H1 (cell line): Measurements from ENCODE around the gene DDX59. TPM values are rescaled to one million over a fixed set of nuclear protein-coding genes. Genes with fewer than 3 reads are reported as not detected.

Experiments
- ASH2L ChIP-seq: fragments of 200-600, 300-600 bp; sonication (generic); IDR thresholded peaks from one replicate; pipeline ENCODE4 v1.7.1; 2017; ENCODE audit warnings: low read length
- BACH1 ChIP-seq: IDR thresholded peaks from 2 replicates; pipeline ENCODE4 v1.6.1; 2012; ENCODE audit warnings: low read length, improper control_type of control experiment
- CBX5 ChIP-seq: fragments of 300-800, 300-1000 bp; sonication (generic); IDR thresholded peaks from 2 replicates; pipeline ENCODE4 v1.7.1; 2016; ENCODE audit warnings: antibody characterized with exemption, low read length, low read depth
- CEBPB ChIP-seq: IDR thresholded peaks from 2 replicates; pipeline ENCODE4 v1.6.1; 2012; ENCODE audit warnings: low read depth, low read length
- CHD1 ChIP-seq: IDR thresholded peaks from 2 replicates; pipeline ENCODE4 v1.6.1; 2012; ENCODE audit warnings: low read depth, low read length, improper control_type of control experiment
- CTBP2 ChIP-seq: IDR thresholded peaks from 2 replicates; pipeline ENCODE4 v1.7.0; 2011; ENCODE audit warnings: borderline replicate concordance, mild to moderate bottlenecking, moderate library complexity, mixed read lengths, low read length; ENCODE audit not compliant: insufficient read depth, insufficient read length
- EGR1 ChIP-seq: IDR thresholded peaks from 2 replicates; pipeline ENCODE4 v1.6.1; 2011; ENCODE audit warnings: low read depth, low read length, borderline replicate concordance
- FOSL1 ChIP-seq: IDR thresholded peaks from 2 replicates; pipeline ENCODE4 v1.6.1; 2011; ENCODE audit warnings: mild to moderate bottlenecking, low read depth, low read length, moderate library complexity; ENCODE audit not compliant: insufficient read depth
- GTF2F1 ChIP-seq: IDR thresholded peaks from 2 replicates; pipeline ENCODE4 v1.6.1; 2012; ENCODE audit warnings: low read depth, low read length, improper control_type of control experiment, borderline replicate concordance
- NANOG ChIP-seq: IDR thresholded peaks from 2 replicates; pipeline ENCODE4 v1.6.1; 2011; ENCODE audit warnings: low read length, low read depth, mild to moderate bottlenecking, inconsistent platforms; ENCODE audit not compliant: insufficient read depth, poor library complexity, severe bottlenecking
- POLR2AphosphoS5 ChIP-seq: IDR thresholded peaks from 2 replicates; pipeline ENCODE4 v1.6.1; 2011; ENCODE audit warnings: low read depth, low read length
- RXRA ChIP-seq: IDR thresholded peaks from 2 replicates; pipeline ENCODE4 v1.6.1; 2011; ENCODE audit warnings: low read depth, mild to moderate bottlenecking, low read length, moderate library complexity; ENCODE audit not compliant: insufficient read depth
- SAP30 ChIP-seq: fragments of 300-600 bp; sonication (generic); IDR thresholded peaks from 2 replicates; pipeline ENCODE4 v1.7.1; 2012; ENCODE audit warnings: low read length, moderate library complexity, mild to moderate bottlenecking, inconsistent platforms; ENCODE audit not compliant: insufficient read depth, insufficient replicate concordance
- SIX5 ChIP-seq: IDR thresholded peaks from 2 replicates; pipeline ENCODE4 v1.6.1; 2011; ENCODE audit warnings: mild to moderate bottlenecking, low read depth, low read length
- SP1 ChIP-seq: IDR thresholded peaks from 2 replicates; pipeline ENCODE4 v1.6.1; 2011; ENCODE audit warnings: low read depth, low read length
- SP2 ChIP-seq: IDR thresholded peaks from 2 replicates; pipeline ENCODE4 v1.6.1; 2012; ENCODE audit warnings: mild to moderate bottlenecking, low read length, inconsistent platforms
- TAF7 ChIP-seq: optimal IDR thresholded peaks from 2 replicates; pipeline ENCODE3; 2011; ENCODE audit warnings: low read depth, mild to moderate bottlenecking, inconsistent platforms, low read length, moderate library complexity, borderline replicate concordance
- TEAD4 ChIP-seq: IDR thresholded peaks from 2 replicates; pipeline ENCODE4 v1.6.1; 2012; ENCODE audit warnings: low read depth, low read length, inconsistent platforms, mixed read lengths
- USF2 ChIP-seq: IDR thresholded peaks from 2 replicates; pipeline ENCODE4 v1.6.1; 2011; ENCODE audit warnings: low read length, improper control_type of control experiment
- ZNF274 ChIP-seq: IDR thresholded peaks from 2 replicates; pipeline ENCODE4 v1.7.0; 2012; ENCODE audit warnings: low read length, borderline replicate concordance; ENCODE audit errors: extremely low read depth
- polyA plus RNA-seq, 7 experiments: library from polyadenylated mRNA; depleted of rRNA in 3 of 7; stranded (reverse) in 5 of 7; unstranded in 2 of 7; fragments of >200 nt in 5 of 7; fragments of 200-250 nt in 2 of 7; gene quantifications; 1 replicate in 5 of 7; 2 replicates in 1 of 7; 4 replicates in 1 of 7; pipeline versions ENCODE4 v1.2.1 to v1.2.3, GENCODE V29; 2011 to 2013; ENCODE audit warnings: missing spikeins in 2 of 7, mixed read lengths in 2 of 7
- total RNA-seq: library from RNA; stranded (reverse); fragmentation: NEBNext Ultra II Directional; extraction: Animal tissue kit (Norgen Biotek cat#: 25700); gene quantifications from 2 replicates; pipeline ENCODE4 v1.2.1, GENCODE V29; 2021
- TF ChIP-seq, protein P1 (sequence below): IDR thresholded peaks from 2 replicates; pipeline ENCODE4 v1.6.1; 2012; ENCODE audit warnings: low read length, inconsistent platforms

The DDX59 gene
- total and polyA plus RNA-seq, 2 of the 8 experiments (the other 6 are each of a cell fraction or from before 2014, with no cell fraction given), result 8.3 to 19.4 TPM

DNA sequence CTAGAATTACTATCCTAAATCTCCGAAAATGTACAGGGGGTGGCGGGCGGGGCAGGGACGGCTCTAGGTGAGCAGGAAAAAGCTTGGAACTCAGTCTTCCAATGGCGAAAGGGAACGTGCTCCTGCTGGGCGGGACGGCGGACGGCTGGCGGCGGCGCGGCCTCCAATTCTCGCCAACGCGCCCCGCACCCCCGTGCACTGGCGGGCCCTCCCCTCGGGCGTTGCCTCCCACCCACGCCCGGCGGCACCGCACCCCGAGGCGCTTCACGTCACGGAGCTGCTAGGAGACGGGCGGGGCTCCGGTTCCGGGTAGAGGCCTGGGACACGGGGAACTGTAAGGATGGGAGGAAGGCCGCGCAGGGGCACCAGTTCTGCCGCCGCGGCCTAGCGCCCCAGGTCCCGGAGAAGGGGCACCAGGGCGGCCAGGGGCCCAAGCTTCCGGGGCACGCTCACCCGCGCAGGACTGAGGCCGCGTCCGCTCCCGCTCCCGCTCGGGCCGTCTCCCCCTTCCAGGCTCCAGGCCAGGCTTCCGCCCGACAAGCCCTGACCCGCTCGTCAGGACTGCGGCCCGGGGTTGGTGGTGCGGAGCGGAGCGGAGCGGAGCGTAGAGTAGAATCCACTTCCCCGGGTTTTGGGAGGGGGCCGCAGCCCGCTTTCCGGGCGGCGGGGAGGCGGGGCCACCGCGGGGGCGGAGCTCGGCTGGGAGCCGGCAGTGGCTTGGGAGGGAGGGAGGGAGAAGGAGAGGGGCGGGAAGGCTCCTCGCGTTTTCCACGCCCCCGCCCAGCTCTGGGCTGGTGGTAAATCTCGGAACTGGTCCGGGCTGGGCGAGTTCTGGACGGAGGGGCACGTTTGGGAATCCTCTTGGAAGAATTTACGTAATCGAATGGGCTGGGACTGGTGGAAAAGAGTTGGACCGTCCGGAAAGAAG lies at the start of gene DDX59 (continued):
- TF ChIP-seq USF2 (no peak), SAP30 (no peak), CBX5 (no peak), ZNF274 (no peak), TAF7 (peak; percentile 78), SP2 (no peak), POLR2AphosphoS5 (peak; percentile 78), CHD1 (no peak), SP1 (peak; percentile 95), CEBPB (peak; percentile 76), TEAD4 (peak; percentile 29; the same call in 1 of the 2 replicates), RXRA (no peak), ASH2L (peak; percentile 99), FOSL1 (no peak), SIX5 (no peak), EGR1 (peak; percentile 86), GTF2F1 (no peak), NANOG (no peak), CTBP2 (no peak), BACH1 (peak; percentile 26)
- TF ChIP-seq, protein P1, sequence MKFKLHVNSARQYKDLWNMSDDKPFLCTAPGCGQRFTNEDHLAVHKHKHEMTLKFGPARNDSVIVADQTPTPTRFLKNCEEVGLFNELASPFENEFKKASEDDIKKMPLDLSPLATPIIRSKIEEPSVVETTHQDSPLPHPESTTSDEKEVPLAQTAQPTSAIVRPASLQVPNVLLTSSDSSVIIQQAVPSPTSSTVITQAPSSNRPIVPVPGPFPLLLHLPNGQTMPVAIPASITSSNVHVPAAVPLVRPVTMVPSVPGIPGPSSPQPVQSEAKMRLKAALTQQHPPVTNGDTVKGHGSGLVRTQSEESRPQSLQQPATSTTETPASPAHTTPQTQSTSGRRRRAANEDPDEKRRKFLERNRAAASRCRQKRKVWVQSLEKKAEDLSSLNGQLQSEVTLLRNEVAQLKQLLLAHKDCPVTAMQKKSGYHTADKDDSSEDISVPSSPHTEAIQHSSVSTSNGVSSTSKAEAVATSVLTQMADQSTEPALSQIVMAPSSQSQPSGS, result no peak
